Fibroblast of skin of right quadriceps (primary cell): ENCODE data around the gene MYO15B.
"Not testable (repeated sequence)": the region's sequence is repeated elsewhere in the genome, so short reads cannot be mapped to it uniquely, and the experiment has no call there.

Source experiments
- DNase-seq: peaks from one replicate; pipeline ENCODE4 v3.0.0-alpha.2; 2013

Gene MYO15B

DNA sequence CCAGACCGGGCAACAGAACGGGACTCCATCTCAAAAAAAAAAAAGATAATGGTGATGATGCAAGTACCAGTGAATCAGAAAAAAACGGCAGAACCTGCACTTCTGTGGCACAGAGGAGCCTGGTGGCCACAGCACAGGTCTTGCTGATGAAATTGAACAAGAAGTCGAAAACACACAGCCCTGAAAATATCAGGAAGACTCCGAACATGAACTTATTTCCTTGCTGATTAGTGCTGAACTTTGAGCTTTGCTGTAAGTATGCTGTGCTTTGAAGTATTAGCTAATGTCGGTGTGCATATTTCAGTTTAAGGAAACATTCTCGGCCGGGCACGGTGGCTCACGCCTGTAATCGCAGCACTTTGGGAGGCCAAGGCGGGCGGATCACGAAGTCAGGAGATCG is 10.9 kb upstream of the MYO15B start:
- no peak for DNase-seq

DNA sequence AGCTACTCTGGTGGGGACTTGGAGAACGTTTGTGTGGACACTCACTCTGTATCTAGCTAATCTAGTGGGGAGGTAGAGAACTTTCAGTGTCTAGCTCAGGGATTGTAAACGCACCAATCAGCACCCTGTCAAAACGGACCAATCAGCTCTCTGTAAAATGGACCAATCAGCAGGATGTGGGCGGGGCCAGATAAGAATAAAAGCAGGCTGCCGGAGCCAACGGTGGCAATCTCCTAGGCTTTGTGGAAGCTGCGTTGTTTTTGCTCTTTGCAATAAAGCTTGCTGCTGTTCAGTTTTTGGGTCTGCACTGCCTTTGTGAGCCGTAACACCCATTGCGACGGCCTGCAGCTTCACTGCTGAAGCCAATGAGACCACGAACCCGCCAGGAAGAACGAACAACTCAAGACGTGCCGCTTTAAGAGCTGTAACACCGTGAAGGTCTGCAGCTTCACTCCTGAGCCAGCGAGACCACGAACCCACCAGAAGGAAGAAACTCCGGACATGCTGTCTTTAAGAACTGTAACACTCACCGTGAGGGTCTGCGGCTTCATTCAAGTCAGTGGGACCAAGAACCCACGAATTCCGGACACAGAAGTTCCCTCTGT is 6.4 kb upstream of the MYO15B start:
- not testable (repeated sequence) for DNase-seq

DNA sequence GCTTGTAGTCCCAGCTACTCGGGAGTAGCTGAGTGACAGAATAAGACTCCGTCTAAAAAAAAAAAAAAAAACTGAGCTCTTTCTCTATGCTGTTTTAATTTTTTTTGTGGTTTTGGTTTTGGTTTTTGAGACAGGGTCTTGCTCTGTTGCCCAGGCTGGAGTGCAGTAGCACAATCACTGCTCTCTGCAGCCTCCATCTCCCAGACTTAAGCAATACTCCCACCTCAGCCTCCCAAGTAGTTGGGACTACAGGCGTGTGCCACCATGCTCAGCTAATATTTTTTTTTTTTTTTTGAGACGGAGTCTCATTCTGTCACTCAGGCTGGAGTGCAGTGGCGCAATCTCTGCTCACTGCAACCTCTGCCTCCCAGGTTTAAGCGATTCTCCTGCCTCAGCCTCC is 4.4 kb upstream of the MYO15B start:
- not testable (repeated sequence) for DNase-seq

DNA sequence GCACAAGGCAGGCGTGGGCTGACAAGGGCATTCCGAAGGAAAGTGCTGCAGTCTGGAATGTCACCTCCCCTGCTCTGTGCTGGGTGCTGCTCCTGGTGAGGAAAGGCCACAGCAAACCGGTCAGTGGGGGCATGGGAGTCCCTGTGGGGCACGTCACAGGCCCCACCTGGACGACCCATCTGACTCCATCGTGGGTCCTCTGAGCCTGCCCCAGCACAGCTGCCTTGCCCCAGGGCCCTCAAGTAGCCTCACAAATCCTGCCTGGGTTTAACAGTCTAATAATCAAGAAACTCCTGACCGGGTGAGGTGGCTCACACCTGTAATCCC is 2.8 kb upstream of the MYO15B start:
- no peak for DNase-seq

DNA sequence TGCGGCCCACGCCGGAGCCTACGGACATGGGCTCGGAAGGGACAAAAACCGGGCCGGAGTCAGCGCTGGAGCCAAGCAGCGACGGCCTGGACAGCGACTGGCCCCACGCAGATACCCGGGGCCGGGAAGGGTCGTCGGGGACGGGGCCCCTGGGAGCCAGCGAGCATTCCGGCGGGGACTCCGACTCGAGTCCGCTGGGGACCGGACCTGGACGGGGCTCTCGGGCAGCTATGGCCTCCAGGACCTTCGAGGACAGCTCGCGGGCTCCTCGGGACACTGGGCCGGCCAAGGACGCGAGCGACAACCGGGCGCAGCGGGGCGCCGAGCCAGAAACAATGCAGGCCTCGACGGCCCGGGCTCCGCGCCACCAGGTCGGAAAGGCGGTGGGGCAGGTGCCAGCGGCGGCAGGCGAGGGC is 1.0 kb downstream of the MYO15B start:
- DNase-seq = no peak

DNA sequence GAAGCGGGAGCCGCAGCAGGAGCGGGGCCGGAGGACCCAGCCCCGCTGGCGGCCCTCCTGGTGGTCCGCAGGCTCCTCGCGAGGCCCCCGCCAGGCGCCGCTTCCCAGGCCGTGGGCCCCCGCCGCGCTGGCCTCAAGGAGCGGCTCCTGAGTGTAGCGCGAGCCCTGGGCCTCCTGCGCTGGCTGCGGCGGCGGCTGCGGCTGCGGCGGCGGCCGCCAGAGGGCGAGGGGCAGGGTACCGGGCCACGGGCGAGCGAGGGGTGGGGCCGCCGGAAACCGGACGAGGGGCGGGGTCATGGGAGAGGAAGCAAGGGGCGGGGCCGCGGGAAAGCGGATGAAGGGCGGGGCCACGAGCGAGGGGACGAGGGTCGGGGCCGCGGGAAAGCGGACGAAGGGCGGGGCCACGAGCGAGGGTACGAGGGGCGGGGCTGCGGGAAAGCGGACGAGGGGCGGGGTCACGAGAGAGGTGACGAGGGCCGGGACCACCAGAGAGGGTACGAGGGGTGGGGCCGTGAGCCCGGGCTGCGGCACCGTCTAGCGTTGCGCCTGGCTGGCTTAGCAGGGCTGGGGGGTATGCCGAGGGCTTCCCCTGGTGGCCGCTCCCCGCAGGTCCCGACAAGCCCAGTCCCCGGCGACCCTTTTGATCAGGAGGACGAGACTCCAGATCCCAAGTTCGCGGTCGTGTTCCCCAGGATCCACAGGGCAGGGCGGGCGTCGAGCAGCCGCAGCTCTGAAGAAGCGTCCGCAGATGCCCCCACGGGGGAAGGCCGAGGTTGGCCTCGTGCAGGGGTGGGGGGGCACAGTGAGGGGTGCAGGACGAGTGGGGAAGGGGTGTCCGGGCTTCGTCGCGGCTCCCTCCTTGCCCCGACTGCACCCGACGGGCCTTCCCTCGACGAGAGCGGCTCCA is 1.7 kb downstream of the MYO15B start:
- DNase-seq = peak; percentile 85

DNA sequence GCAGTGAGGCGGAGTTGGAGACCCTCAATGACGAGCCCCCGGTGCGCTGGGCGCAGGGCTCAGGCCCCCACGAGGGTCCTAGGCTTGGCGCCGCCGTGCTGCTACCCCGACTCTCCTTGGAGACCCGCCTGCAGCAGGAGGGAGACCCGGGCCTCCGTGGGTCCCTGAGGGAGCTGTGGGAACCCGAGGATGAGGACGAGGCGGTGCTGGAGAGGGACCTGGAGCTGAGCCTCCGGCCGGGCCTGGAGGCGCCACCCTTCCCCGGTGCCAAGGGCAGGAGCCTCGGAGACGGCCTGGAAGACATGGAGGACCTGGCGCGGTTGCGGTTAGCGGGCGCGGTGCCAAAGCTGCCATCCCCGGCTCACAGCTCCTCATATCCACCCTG is 2.3 kb downstream of the MYO15B start:
- no peak for DNase-seq

DNA sequence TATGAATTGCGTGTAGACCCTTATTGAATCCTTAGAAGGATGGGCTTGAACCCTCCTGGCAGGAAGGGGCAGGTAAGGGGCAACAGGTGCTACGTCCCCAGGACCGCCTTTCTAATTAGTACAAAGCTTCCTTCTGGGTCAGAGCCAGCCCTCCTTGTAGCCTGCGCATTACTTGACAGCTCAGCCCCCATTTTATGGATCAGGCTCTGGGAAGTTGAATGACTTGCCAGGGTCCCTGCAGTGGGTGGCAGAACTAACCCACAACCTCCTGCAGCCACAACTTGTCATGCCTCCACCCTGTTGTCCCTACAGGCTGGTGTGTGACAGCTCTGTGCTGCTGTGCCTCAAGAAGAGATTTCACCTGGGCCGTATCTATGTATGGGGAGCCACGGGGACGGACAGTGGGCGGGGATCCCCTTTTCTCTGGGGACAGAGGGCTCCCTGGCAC is 2.7 kb downstream of the MYO15B start:
- DNase-seq = no peak

DNA sequence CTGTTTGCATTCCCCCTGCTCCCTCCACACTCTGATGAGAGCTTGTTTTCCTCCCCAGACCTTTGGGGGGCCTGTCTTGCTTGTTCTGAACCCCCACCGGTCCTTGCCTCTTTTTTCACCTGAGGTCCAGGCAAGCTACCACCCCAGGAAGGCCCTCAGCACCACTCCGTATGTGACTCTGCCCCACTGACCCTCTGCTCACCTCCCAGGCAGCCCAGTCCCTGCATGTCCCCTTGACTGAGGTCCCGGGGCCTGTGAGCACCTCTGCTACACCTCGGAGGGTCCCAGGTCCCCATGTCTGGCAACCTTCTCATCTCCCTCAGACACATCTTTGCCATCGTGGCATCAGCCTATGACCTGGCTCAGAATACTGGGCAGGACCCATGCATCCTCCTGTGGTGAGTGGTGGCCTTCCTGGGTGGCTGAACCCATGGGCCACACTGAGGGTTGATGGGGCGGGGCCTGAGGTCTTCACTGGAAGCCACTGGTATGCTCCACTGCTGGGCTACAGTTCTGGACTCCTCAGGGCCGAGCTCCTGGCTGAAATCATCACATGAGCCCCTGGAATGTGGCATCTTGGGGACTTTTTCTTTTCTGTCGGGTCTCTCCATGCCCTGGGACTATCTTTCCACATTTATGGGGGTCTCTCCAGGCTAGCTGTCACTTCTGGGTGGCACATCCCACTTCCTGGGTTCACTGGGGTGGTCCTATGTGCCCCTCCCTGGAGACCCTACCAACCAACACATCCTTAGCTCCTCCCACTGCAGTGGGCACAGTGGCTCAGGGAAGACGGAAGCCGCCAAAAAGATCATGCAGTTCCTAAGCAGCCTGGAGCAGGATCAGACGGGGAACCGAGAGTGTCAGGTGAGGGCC is 3.5 kb downstream of the MYO15B start:
- DNase-seq = no peak

DNA sequence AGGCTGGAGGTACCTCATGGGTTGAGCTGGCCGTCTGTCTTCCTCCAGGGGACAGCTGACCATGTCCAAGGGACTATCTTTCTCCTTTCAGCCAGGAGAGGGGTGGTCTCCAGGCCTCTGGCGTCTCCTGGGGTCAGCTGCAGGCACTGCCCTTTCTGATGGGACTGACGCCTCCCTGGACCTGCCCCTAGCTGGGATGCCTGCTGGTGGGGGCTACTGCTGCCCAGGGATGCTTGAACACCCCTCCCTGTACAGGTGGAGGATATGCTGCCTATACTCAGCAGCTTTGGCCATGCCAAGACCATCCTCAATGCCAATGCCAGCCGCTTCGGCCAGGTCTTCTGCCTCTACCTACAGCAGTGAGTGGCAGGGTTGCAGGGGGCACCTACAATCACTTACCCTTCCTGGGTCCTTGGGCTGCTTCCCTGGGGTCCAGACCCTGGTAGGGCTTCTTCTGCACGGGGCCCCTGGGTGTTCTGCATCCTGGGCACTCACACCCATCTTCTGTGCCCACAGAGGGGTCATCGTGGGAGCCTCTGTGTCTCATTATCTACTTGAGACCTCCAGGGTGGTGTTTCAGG is 4.2 kb downstream of the MYO15B start:
- no peak for DNase-seq

DNA sequence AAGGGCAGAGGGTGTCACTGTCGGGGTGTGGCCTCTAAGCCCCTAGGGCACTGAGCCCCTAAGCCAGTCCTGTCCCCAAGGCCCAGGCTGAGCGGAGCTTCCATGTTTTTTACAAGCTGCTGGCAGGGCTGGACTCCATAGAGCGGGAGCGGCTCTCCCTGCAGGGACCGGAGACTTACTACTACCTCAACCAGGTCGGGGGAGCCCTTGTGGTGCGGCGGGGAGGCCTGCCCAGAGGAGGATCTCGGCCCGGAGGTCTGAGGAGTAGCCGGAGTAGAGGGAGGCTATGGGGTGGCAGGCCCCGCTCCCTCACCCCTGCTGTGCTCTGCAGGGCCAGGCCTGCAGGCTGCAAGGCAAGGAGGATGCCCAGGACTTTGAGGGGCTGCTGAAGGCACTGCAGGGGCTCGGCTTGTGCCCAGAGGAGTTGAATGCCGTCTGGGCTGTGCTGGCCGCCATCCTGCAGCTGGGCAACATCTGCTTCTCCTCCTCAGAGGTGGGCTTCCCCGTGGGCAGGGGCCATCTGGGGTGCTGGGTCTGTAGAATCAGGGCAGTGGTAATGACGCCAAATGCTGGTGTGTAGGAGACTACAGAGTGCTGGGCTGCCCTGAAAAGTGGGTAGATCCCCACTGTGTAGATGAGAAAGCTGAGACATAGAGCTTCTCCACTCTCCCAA is 4.9 kb downstream of the MYO15B start:
- DNase-seq = no peak

DNA sequence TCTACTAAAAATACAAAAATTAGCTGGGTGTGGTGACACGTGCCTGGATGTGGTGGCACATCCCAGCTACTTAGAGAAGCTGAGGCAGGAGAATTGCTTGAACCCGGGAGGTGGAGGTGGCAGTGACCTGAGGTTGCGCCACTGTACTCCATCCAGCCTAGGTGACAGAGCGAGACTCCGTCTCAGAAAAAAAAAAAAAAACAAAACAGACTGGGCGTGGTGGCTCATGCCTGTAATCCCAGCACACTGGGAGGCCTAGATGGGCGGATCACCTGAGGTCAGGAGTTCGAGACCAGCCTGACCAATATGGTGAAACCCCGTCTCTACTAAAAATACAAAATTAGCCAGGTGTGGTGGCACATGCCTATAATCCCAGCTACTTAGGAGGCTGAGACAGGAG is 5.8 kb downstream of the MYO15B start:
- not testable (repeated sequence) for DNase-seq

DNA sequence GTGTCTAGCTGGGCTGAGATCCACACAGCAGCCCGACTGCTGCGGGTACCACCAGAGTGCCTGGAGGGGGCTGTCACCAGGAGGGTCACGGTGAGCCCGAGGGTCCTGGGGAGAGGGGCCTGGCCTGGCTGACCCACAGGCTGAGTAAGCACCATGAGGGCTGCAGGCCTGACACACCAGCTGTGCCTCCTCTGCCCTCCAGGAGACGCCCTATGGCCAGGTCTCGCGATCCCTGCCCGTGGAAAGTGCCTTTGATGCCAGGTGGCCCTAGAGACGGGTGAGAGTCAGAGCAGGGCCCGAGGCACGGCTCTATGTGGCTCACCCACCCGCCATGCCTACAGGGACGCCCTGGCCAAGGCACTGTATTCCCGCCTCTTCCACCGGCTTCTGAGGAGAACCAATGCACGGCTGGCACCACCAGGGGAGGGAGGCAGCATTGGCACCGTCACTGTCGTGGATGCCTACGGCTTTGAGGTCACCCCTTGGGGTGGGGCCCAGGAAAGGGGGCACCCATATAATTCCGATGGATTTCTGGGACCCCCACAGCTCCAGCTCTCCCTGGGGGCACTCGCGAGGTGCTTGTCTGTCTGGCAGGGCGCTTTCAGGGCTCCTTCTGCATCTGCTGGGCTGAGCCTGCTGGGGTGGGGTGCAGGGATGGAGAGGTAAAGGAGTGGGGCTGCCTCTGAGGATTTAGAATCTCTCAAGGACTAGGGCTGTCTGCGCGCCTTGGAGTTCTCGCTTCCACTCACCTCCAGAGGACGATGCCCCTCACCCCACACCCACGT is 7.1 kb downstream of the MYO15B start:
- DNase-seq = no peak

DNA sequence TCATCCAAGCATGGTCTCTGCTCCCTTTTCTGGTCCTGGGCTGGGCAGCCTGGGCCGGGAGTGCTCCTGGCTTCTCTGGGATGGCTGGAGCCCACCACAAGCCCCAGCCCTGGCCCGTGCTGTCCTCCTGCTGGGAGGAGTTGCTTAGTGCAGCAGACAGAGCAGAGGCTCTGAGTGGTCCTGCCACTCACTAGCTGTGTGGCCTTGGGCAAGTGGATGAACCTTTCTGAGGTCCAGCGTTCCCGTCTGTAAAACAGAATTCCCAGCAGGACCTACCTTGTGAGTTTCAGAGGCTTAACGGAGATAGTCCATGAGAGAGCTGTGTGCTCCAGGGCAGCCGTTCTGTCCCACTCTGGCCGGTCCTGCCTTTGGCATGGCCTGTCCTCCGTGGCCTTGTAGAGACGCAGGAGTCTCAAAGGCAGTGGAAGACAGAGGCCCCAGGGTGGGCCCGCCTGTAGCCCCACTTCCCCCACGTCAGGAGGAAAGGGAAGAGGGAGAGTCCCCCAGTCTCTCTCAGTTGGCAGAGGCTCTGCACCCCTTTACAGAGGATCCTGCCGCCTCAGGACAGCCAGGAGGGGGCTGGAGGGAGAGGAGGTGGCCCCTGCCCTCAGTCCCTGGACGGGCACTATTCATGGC is 7.8 kb downstream of the MYO15B start:
- DNase-seq = no peak

DNA sequence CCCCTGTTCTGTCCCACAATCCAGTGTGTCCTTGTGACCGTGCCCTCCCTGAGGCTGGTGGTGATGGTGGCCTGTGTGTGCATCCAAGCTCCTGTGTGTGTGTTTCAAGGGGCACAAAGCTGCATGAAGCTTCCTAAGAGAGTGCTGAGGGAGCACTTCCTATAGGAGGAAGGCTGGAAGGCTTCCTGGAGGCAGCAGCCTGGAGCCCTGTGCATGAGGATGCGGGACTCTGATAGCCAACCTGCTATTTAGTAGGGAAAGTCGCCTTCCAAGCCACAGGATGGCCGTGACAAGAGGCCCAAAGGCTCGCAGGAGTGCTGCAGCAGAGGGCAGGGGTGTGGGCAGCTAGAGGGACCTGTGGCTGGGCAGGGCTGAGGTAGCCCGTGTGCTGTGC is 8.3 kb downstream of the MYO15B start:
- no peak for DNase-seq

DNA sequence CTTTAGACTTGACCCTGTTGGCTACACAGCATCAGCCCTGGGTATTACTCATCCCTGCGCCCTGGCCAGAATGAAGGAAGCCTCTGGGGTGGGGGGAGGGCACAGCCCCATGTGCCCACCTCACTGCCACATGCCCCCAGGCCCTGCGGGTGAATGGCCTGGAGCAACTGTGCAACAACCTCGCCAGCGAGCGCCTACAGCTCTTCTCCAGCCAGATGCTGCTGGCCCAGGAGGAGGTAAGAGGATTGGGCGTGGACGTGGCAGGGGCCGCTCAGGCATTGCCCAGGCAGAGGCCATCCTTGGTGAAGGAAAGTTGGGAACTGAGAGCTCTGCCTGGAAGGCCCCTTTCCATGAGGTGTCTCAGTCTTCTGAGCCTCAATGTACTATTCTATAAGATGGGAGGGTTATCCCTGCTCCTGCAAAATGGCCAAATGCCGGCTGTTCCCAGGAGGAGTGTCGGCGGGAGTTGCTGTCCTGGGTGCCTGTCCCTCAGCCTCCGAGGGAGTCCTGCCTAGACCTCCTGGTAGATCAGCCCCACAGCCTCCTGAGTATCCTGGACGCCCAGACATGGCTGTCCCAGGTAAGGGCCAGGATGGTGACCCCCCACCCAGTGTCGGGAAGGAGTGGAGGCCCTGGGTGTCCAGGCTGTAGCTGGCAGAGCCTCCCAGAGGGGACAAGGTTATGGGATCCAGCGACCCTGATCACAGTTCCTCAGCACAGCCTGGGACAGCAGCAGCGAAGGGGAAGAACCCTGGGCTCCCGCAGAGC is 8.9 kb downstream of the MYO15B start:
- no peak for DNase-seq

DNA sequence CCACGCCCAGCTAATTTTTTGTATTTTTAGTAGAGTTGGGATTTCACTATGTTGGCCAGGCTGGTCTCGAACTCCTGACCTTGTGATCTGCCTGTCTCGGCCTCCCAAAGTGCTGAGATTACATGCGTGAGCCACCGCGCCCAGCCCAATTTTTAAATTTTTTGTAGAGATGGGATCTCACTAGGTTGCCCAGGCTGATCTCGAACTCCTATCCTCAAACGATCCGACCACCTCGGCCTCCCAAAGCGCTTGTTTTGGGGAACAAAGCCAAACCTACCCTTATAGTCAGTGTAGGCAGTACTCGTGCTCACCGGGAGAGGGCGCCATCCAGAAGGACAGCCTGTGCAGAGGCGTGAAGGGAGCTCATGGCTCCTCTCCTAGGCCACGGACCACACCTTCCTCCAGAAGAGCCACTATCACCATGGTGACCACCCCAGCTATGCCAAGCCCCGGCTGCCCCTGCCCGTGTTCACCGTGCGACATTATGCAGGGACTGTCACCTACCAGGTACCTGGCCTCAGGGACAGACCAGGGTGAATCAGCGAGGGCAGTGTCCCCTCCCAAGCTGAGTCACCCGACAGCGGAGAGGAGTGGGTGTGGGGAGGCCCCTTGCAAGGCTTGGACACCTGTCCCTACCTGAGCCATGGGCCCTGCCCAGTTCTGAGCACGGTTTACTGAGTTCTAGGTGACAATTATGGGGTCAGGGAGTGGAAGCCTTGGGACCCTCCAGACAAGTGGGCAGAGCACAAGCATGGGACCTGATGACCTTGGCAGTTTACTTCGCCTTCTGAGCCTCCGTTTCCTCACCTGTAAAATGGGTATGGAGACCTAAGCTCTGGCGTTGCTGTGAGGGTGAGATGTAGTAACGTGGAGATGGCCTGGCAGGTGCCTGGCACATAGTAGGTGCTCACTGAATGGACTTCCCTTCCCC is 13.7 kb downstream of the MYO15B start:
- DNase-seq = no peak

DNA sequence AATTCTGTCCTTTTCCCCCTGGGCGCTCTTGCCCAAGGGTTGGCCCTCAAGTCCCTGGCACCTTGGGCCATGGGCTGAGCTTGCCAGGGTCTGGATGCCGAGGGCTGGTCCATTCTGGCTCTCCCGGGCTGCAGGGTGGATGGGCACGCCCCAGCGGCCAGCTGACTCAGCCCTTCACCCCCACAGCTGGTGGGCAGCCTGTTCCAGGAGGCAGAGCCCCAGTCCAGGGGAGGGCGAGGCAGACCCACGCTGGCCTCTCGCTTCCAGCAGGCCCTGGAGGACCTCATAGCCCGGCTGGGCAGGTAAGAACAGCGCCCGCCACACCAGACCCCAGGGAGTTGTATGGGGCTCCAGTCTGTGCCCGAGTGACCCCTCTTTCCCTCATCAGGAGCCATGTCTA is 15.0 kb downstream of the MYO15B start:
- no peak for DNase-seq

DNA sequence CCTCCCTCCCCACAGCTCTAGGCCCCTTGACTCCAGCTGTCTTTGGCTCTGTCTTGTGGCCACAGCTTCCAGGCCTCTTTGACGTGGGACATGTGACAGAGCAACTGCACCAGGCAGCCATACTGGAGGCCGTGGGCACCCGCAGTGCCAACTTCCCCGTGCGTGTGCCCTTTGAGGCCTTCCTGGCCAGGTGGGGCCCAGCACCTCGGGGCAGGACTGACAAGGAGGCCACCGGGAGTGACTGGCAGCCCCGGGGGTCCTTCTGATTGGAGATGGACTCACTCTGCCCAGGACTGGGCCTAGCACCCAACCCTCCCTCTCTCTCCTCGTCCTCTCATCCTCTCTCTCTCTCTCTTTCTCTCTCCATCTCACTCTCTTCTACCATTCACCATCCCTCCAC is 15.5 kb downstream of the MYO15B start:
- no peak for DNase-seq
